Epithelial cell of proximal tubule (primary cell): Measurements from ENCODE around the gene SDC3. TPM values are rescaled to one million over a fixed set of nuclear protein-coding genes. Genes with fewer than 3 reads are reported as not detected.
A peak's percentile ranks its signal among the peaks of the same experiment; 100 is the strongest.
"Not testable (repeated sequence)": the region's sequence is repeated elsewhere in the genome, so short reads cannot be mapped to it uniquely, and the experiment has no call there.

Source experiments
- DNase-seq: peaks from one replicate; pipeline ENCODE4 v3.0.0-alpha.2; 2011; ENCODE audit warnings: low read depth
- H3K4me3 ChIP-seq: 2 replicates; pipeline ENCODE4 v1.5.1; 2011; ENCODE audit warnings: low read depth, mild to moderate bottlenecking, low read length
- CTCF ChIP-seq: conservative IDR thresholded peaks from 2 replicates; pipeline ENCODE4 v1.5.1; 2012; ENCODE audit warnings: low read depth, mild to moderate bottlenecking, low read length
- total RNA-seq: library from RNA; depleted of rRNA; stranded (reverse); fragments of >200 nt; gene quantifications from 2 replicates; pipeline ENCODE4 v1.2.3, GENCODE V29; 2015

The SDC3 gene
- total RNA-seq: 25.6 and 35.2 TPM in 2 replicates

GRCh38 chr1:30908696-30909364 is at the start of gene SDC3:
Gene SDC3, minus strand, starts transcription at chr1:30908758. Its CDS starts 172 bp downstream, at chr1:30908586.
- H3K4me3 ChIP-seq: peak within 1 kb of the TSS; percentile 64
- no peak for TF ChIP-seq CTCF
- no peak for DNase-seq

- H3K4me3 ChIP-seq: no peak overlapping the region
- no peak for TF ChIP-seq CTCF
- DNase-seq: no peak
Observed at GRCh38 chr1:30957560-30958222, 49.1 kb upstream of the SDC3 start.

- no peak for TF ChIP-seq CTCF
Observed at GRCh38 chr1:30955448-30956015, 47.0 kb upstream of the SDC3 start.

GRCh38 chr1:30953685-30954084 is 45.1 kb upstream of the SDC3 start:
- DNase-seq: no peak
- TF ChIP-seq CTCF: no peak
- H3K4me3 ChIP-seq: no peak overlapping the region

More at GRCh38 chr1:30955448-30956015, 47.0 kb upstream of the SDC3 start:
- DNase-seq: no peak
- no peak overlapping the region for H3K4me3 ChIP-seq

GRCh38 chr1:30952098-30952497 is 43.5 kb upstream of the SDC3 start:
- no peak for TF ChIP-seq CTCF
- no peak overlapping the region for H3K4me3 ChIP-seq
- DNase-seq: no peak

- H3K4me3 ChIP-seq: no peak overlapping the region
- no peak for TF ChIP-seq CTCF
- DNase-seq: no peak
Observed at GRCh38 chr1:30950700-30951099, 42.1 kb upstream of the SDC3 start.

- DNase-seq: no peak
- TF ChIP-seq CTCF: no peak
- H3K4me3 ChIP-seq: no peak overlapping the region
Observed at GRCh38 chr1:30950053-30950452, 41.5 kb upstream of the SDC3 start.

- not testable (repeated sequence) for DNase-seq
Observed at GRCh38 chr1:30949487-30949838, 40.9 kb upstream of the SDC3 start.

GRCh38 chr1:30948813-30949486 is 40.4 kb upstream of the SDC3 start:
- H3K4me3 ChIP-seq, DNase-seq: not testable (repeated sequence)

More at GRCh38 chr1:30949487-30949838, 40.9 kb upstream of the SDC3 start:
- H3K4me3 ChIP-seq: not testable (repeated sequence)
